Aorta (tissue), 5 donors: ENCODE data around the gene C2orf76. TPM values are rescaled to one million over a fixed set of nuclear protein-coding genes. Genes with fewer than 3 reads are reported as not detected.

ENCODE experiments used
- ATAC-seq: fragments of 200-7000 bp; cut with Tn5 transposase; one replicate; pipeline ENCODE4 v1.9.1; 2022; ENCODE audit warnings: moderate library complexity; ENCODE audit not compliant: low FRiP score
- DNase-seq, 2 donors: peaks; one replicate each; pipeline ENCODE4 v3.0.0-alpha.2; 2020
- H3K27ac ChIP-seq, 2 donors: one replicate each; pipeline ENCODE4 v1.5.1; 2013; ENCODE audit warnings: low read length in 2 of 2, mild to moderate bottlenecking in 2 of 2, moderate library complexity in 2 of 2, control low read depth in 1 of 2, inconsistent platforms in 1 of 2, low read depth in 1 of 2
- H3K27me3 ChIP-seq, 2 donors: one replicate each; pipeline ENCODE4 v1.6.1; 2013; ENCODE audit warnings: control low read depth in 1 of 2, low read length in 1 of 2, mild to moderate bottlenecking in 1 of 2, moderate library complexity in 1 of 2; ENCODE audit not compliant: insufficient read depth in 2 of 2, control insufficient read depth in 1 of 2
- H3K36me3 ChIP-seq, 2 donors: one replicate each; pipeline ENCODE4 v1.6.1; 2013; ENCODE audit warnings: control low read depth in 1 of 2, low read length in 1 of 2, mild to moderate bottlenecking in 1 of 2; ENCODE audit not compliant: insufficient read depth in 2 of 2, control insufficient read depth in 1 of 2
- H3K4me1 ChIP-seq, 2 donors: one replicate each; pipeline ENCODE4 v1.6.1; 2013; ENCODE audit warnings: low read length in 2 of 2, control low read depth in 1 of 2, mild to moderate bottlenecking in 1 of 2, moderate library complexity in 1 of 2; ENCODE audit not compliant: insufficient read depth in 2 of 2, control insufficient read depth in 1 of 2
- H3K4me3 ChIP-seq, 2 donors: one replicate each; pipeline ENCODE4 v1.5.1; 2013; ENCODE audit warnings: low read length in 2 of 2, control low read depth in 1 of 2, mild to moderate bottlenecking in 1 of 2
- H3K9me3 ChIP-seq: one replicate; pipeline ENCODE4 v1.6.1; 2013; ENCODE audit warnings: mild to moderate bottlenecking, low read length; ENCODE audit not compliant: control insufficient read depth
- WGBS, 2 donors: extraction: QIAGEN DNeasy Blood & Tissue Kit; methylation state at CpG; one replicate each; pipeline ENCODE4 v1.1.7; 2013; 5-methylcytosine and 5-hydroxymethylcytosine counted together
- intact Hi-C, 2 donors: fragments of 100-400 bp; cut with DNase I; formaldehyde crosslinking; loops; one replicate each; pipeline versions ENCODE4 v1.14.2 to v1.15.0; 2022
- polyA plus RNA-seq, 2 donors: library from polyadenylated mRNA; stranded (reverse); fragments of 200-250 nt; gene quantifications; one replicate each; pipeline ENCODE4 v1.2.3, GENCODE V29; 2013
- total RNA-seq, 2 donors: library from RNA; stranded (reverse); fragmentation: NEBNext Ultra II Directional; extraction: Animal tissue kit (Norgen Biotek cat#: 25700); gene quantifications; one replicate each; pipeline ENCODE4 v1.2.1, GENCODE V29; 2021
- donor health status: healthy with polysubstance abuse.
- donor health status: Bipolar disorder and iron deficiency.
- donor health status: DM: no; HTN: no; CAD: no.
- donor health status: DM: no; HTN: no; CAD: no.
- donor health status: DM: yes; HTN: yes; CAD: no.

Gene C2orf76
- total and polyA plus RNA-seq, 4 donors, result 11.2 to 29.8 (median 15.0) TPM

- DNase-seq (no peak), ATAC-seq (no peak)
- H3K4me1 ChIP-seq, result no peaks in the 10 kb centered on the region
- whole genome bisulfite sequencing, 2 donors, result 56 to 58% methylated on average over 3 of the region's 3 CpGs
- intact Hi-C loops, result no loop called here
- H3K27ac ChIP-seq, result no peak overlapping the region
- H3K4me3 ChIP-seq, result no peak overlapping the region
- no peaks in the 10 kb centered on the region for H3K27me3 ChIP-seq
- no peaks in the 10 kb centered on the region for H3K9me3 ChIP-seq
- H3K36me3 ChIP-seq, result peaks cover 0 to under 1% of the 10 kb centered on the region in 2 donors
These were observed 50.6 kb downstream of the C2orf76 start for GRCh38 chr2:119316066-119316465.

GRCh38 chr2:119315241-119315925 lies 51.3 kb downstream of the C2orf76 start:
- 66% methylated on average over 4 of the region's 4 CpGs for WGBS, 2 donors

GRCh38 chr2:119311831-119312230 lies 54.8 kb downstream of the C2orf76 start:
- H3K4me3 ChIP-seq, result no peak overlapping the region
- ATAC-seq (no peak), DNase-seq (no peak)
- intact Hi-C loops, result no loop called here
- no peaks in the 10 kb centered on the region for H3K27me3 ChIP-seq
- peaks cover 0 to 1% of the 10 kb centered on the region in 2 donors for H3K36me3 ChIP-seq
- WGBS, 2 donors, result 91 to 92% methylated on average over 9 of the region's 9 CpGs
- no peak overlapping the region for H3K27ac ChIP-seq
- no peaks in the 10 kb centered on the region for H3K9me3 ChIP-seq
- H3K4me1 ChIP-seq, result no peaks in the 10 kb centered on the region

More at GRCh38 chr2:119315241-119315925, 51.3 kb downstream of the C2orf76 start:
- no peaks in the 10 kb centered on the region for H3K9me3 ChIP-seq
- ATAC-seq (no peak), DNase-seq (no peak)
- intact Hi-C loops, result no loop called here
- H3K27ac ChIP-seq, result no peak overlapping the region
- H3K4me3 ChIP-seq, result no peak overlapping the region
- H3K36me3 ChIP-seq, result peaks cover 0 to 1% of the 10 kb centered on the region in 2 donors
- H3K4me1 ChIP-seq, result no peaks in the 10 kb centered on the region
- no peaks in the 10 kb centered on the region for H3K27me3 ChIP-seq

- WGBS, 2 donors, result 78 to 82% methylated on average over 5 of the region's 5 CpGs
- no peak for DNase-seq
- Histone ChIP-seq H3K27ac (no peak overlapping the region), H3K4me3 (no peak overlapping the region), H3K36me3 (peaks cover 0 to 1% of the 10 kb centered on the region in 2 donors), H3K9me3 (no peaks in the 10 kb centered on the region), H3K27me3 (no peaks in the 10 kb centered on the region), H3K4me1 (no peaks in the 10 kb centered on the region)
- intact Hi-C loops, result no loop called here
- no peak for ATAC-seq
These were observed 55.3 kb downstream of the C2orf76 start for GRCh38 chr2:119311371-119311770.

- Histone ChIP-seq H3K27me3 (no peaks in the 10 kb centered on the region), H3K4me3 (no peak overlapping the region), H3K4me1 (no peaks in the 10 kb centered on the region), H3K27ac (no peak overlapping the region), H3K9me3 (no peaks in the 10 kb centered on the region), H3K36me3 (peaks cover 0 to 1% of the 10 kb centered on the region in 2 donors)
- DNase-seq (no peak), ATAC-seq (no peak)
- WGBS, 2 donors, result 93 to 98% methylated on average over 4 of the region's 4 CpGs
- intact Hi-C loops, result no loop called here
These were observed 57.8 kb downstream of the C2orf76 start for GRCh38 chr2:119308793-119309330.

GRCh38 chr2:119307419-119308140 lies 59.1 kb downstream of the C2orf76 start:
- Histone ChIP-seq H3K36me3 (peaks cover 0 to 1% of the 10 kb centered on the region in 2 donors), H3K4me3 (no peak overlapping the region), H3K9me3 (no peaks in the 10 kb centered on the region), H3K27me3 (no peaks in the 10 kb centered on the region), H3K4me1 (no peaks in the 10 kb centered on the region), H3K27ac (no peak overlapping the region)
- 80 to 81% methylated on average over 7 of the region's 7 CpGs for WGBS, 2 donors
- no peak for DNase-seq
- no peak for ATAC-seq
- intact Hi-C loops, result no loop called here

GRCh38 chr2:119306196-119306590 lies 60.4 kb downstream of the C2orf76 start:
- Histone ChIP-seq H3K36me3 (peaks cover 0 to 3% of the 10 kb centered on the region in 2 donors), H3K4me3 (no peak overlapping the region), H3K4me1 (no peaks in the 10 kb centered on the region), H3K9me3 (no peaks in the 10 kb centered on the region), H3K27ac (no peak overlapping the region), H3K27me3 (no peaks in the 10 kb centered on the region)
- intact Hi-C loops, result no loop called here
- ATAC-seq (no peak), DNase-seq (no peak)
- WGBS, 2 donors, result 83 to 85% methylated on average over 10 of the region's 10 CpGs

GRCh38 chr2:119305497-119306195 lies 61.0 kb downstream of the C2orf76 start:
- no peaks in the 10 kb centered on the region for H3K27me3 ChIP-seq
- no peaks in the 10 kb centered on the region for H3K9me3 ChIP-seq
- no peak overlapping the region for H3K27ac ChIP-seq
- WGBS, 2 donors, result 75% methylated on average over 12 of the region's 12 CpGs
- DNase-seq (no peak), ATAC-seq (no peak)
- H3K36me3 ChIP-seq, result peaks cover 0 to 2% of the 10 kb centered on the region in 2 donors
- H3K4me3 ChIP-seq, result no peak overlapping the region
- intact Hi-C loops, result no loop called here
- no peaks in the 10 kb centered on the region for H3K4me1 ChIP-seq
